Upper lobe of right lung (tissue), 1 donor: Measurements from ENCODE around the gene TCTN3. TPM values are rescaled to one million over a fixed set of nuclear protein-coding genes. Genes with fewer than 3 reads are reported as not detected.

Experiments used
- ATAC-seq: fragments of 200-7000 bp; cut with Tn5 transposase; one replicate; pipeline ENCODE4 v1.9.1; 2020; ENCODE audit warnings: mild to moderate bottlenecking, moderate library complexity
- DNase-seq: peaks from one replicate; pipeline ENCODE4 v3.0.0-alpha.2; 2020
- H3K27ac ChIP-seq: fragments of 200-600 bp; one replicate; pipeline ENCODE4 v1.8.0; 2022
- H3K27me3 ChIP-seq: fragments of 200-600 bp; one replicate; pipeline ENCODE4 v1.8.0; 2022; ENCODE audit warnings: mild to moderate bottlenecking
- H3K36me3 ChIP-seq: fragments of 200-600 bp; one replicate; pipeline ENCODE4 v1.8.0; 2022
- H3K4me1 ChIP-seq: fragments of 200-600 bp; one replicate; pipeline ENCODE4 v1.8.0; 2022
- H3K4me3 ChIP-seq: fragments of 200-600 bp; one replicate; pipeline ENCODE4 v1.8.0; 2022; ENCODE audit warnings: mild to moderate bottlenecking
- H3K9me3 ChIP-seq: fragments of 200-600 bp; one replicate; pipeline ENCODE4 v1.8.0; 2022
- CTCF ChIP-seq: fragments of 200-600 bp; IDR thresholded peaks from one replicate; pipeline ENCODE4 v1.8.0; 2022; ENCODE audit warnings: antibody characterized with exemption
- intact Hi-C: fragments of 100-400 bp; cut with DNase I; formaldehyde crosslinking; loops from one replicate; pipeline ENCODE4 v1.11.0; 2022
- total RNA-seq: library from RNA; stranded (reverse); fragmentation: NEBNext Ultra II Directional; extraction: Animal tissue kit (Norgen Biotek cat#: 25700); gene quantifications from one replicate; pipeline ENCODE4 v1.2.1, GENCODE V29; 2021
- donor health status: DM: no; HTN: yes; CAD: no; lungs with severe emphysema.

TCTN3 gene
- total RNA-seq, 1 donor from 2014 or later: 29.0 TPM

- intact Hi-C loops: loop anchor here (10.0 kb wide), 1 partner anchor 152 kb away; no protein-coding TSS in a partner anchor
- ATAC-seq: no peak
- peak overlapping the region; percentile 82 for H3K27ac ChIP-seq
- no peak for TF ChIP-seq CTCF
- no peak for DNase-seq
- H3K27me3 ChIP-seq: no peaks in the 10 kb centered on the region
- H3K4me3 ChIP-seq: peak overlapping the region; percentile 79
- no peaks in the 10 kb centered on the region for H3K9me3 ChIP-seq
- peaks cover 19% of the 10 kb centered on the region for H3K4me1 ChIP-seq
- peaks cover 27% of the 10 kb centered on the region for H3K36me3 ChIP-seq
Measured at GRCh38 chr10:95693071-95693667, 558 bp downstream of the TCTN3 start.

- H3K4me3 ChIP-seq: no peak overlapping the region
- H3K36me3 ChIP-seq: peaks cover 45% of the 10 kb centered on the region
- intact Hi-C loops: loop anchor here (10.0 kb wide), 1 partner anchor 154 kb away; no protein-coding TSS in a partner anchor
- TF ChIP-seq CTCF: no peak
- H3K9me3 ChIP-seq: no peaks in the 10 kb centered on the region
- DNase-seq (no peak), ATAC-seq (no peak)
- no peaks in the 10 kb centered on the region for H3K27me3 ChIP-seq
- H3K27ac ChIP-seq: no peak overlapping the region
- H3K4me1 ChIP-seq: peaks cover 19% of the 10 kb centered on the region
Measured at GRCh38 chr10:95691281-95691680, 2.4 kb downstream of the TCTN3 start.

- intact Hi-C loops: no loop called here
- DNase-seq (no peak), ATAC-seq (no peak)
- TF ChIP-seq CTCF: no peak
- H3K27me3 ChIP-seq: no peaks in the 10 kb centered on the region
- peaks cover 70% of the 10 kb centered on the region for H3K36me3 ChIP-seq
- H3K27ac ChIP-seq: no peak overlapping the region
- H3K4me1 ChIP-seq: peaks cover 19% of the 10 kb centered on the region
- no peak overlapping the region for H3K4me3 ChIP-seq
- H3K9me3 ChIP-seq: no peaks in the 10 kb centered on the region
Measured at GRCh38 chr10:95688648-95689047, 5.1 kb downstream of the TCTN3 start.

- Histone ChIP-seq H3K9me3 (no peaks in the 10 kb centered on the region), H3K27ac (no peak overlapping the region), H3K4me3 (no peak overlapping the region), H3K36me3 (peaks cover 94% of the 10 kb centered on the region), H3K27me3 (no peaks in the 10 kb centered on the region), H3K4me1 (no peaks in the 10 kb centered on the region)
- intact Hi-C loops: no loop called here
- no peak for TF ChIP-seq CTCF
- DNase-seq (no peak), ATAC-seq (no peak)
Measured at GRCh38 chr10:95683966-95684365, 9.8 kb downstream of the TCTN3 start.

- Histone ChIP-seq H3K9me3 (no peaks in the 10 kb centered on the region), H3K27me3 (no peaks in the 10 kb centered on the region), H3K36me3 (peaks cover 54% of the 10 kb centered on the region), H3K4me3 (no peak overlapping the region), H3K4me1 (no peaks in the 10 kb centered on the region), H3K27ac (no peak overlapping the region)
- intact Hi-C loops: no loop called here
- DNase-seq (no peak), ATAC-seq (no peak)
- TF ChIP-seq CTCF: no peak
Measured at GRCh38 chr10:95675403-95676116, 18.2 kb downstream of the TCTN3 start.
